ENCODE results near the gene PSORS1C1.
"Not testable (repeated sequence)": the region's sequence is repeated elsewhere in the genome, so short reads cannot be mapped to it uniquely, and the experiment has no call there.

Gene PSORS1C1, protein sequence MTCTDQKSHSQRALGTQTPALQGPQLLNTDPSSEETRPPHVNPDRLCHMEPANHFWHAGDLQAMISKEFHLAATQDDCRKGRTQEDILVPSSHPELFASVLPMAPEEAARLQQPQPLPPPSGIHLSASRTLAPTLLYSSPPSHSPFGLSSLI

GRCh38 chr6:31114541-31114878, at the start of gene PSORS1C1:
PSORS1C1 (plus strand) TSS chr6:31114800; CDS start chr6:31129633, 14,833 bp downstream.
- DNase-seq (no peak), ATAC-seq (no peak)
- no peaks in the 10 kb centered on the region for H3K4me1 Mint-ChIP-seq
- H3K27me3 Mint-ChIP-seq, result peaks cover 3% of the 10 kb centered on the region
- H3K4me3 Mint-ChIP-seq, result no peak within 1 kb of the TSS
- no peak within 1 kb of the TSS for H3K27ac Mint-ChIP-seq
- no peaks in the 10 kb centered on the region for H3K9me3 Mint-ChIP-seq
- no peaks in the 10 kb centered on the region for H3K36me3 Mint-ChIP-seq (ENCODE audit: low read depth)

DNA sequence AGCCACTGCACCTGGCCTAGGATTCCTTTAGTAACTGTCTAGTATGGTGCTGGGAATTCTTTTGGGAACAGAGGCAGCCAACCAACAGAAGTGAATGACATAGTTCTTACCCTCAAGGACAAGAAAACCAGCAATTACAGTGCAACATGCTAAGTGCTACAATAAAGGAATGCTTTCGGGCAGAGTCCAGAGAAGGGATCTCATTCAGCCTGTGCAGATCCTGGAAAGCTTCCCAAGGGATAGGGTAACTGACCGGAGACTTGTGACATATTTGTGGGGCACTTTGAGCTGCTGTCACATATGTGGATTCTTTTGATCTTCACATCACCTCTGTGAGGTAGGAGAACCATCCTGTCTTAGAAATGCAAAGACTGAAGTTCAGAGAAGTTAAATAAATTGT, 49.0 kb upstream of the PSORS1C1 start:
- Mint-ChIP-seq H3K9me3 (no peaks in the 10 kb centered on the region), H3K36me3 (ENCODE audit: low read depth) (no peaks in the 10 kb centered on the region), H3K4me3 (no peak overlapping the region), H3K4me1 (peaks cover 4% of the 10 kb centered on the region), H3K27ac (no peak overlapping the region), H3K27me3 (peaks cover 5% of the 10 kb centered on the region)
- ATAC-seq (no peak), DNase-seq (no peak)

DNA sequence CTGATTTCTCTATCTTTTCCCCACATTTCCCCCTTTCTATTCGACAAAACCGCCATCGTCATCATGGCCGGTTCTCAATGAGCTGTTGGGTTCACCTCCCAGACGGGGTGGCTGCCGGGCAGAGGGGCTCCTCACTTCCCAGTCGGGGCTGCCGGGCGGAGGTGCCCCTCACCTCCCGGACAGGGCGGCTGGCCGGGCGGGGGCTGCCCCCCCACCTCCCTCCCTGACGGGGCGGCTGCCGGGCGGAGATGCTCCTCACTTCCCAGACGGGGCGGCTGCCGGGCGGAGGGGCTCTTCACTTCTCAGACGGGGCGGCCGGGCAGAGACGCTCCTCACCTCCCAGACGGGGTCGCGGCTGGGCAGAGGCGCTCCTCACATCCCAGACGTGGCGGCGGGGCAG, 47.6 kb upstream of the PSORS1C1 start:
- H3K36me3 Mint-ChIP-seq (ENCODE audit: low read depth); H3K9me3 Mint-ChIP-seq; H3K27me3 Mint-ChIP-seq; H3K4me1 Mint-ChIP-seq; DNase-seq; ATAC-seq; H3K27ac Mint-ChIP-seq; H3K4me3 Mint-ChIP-seq: not testable (repeated sequence)

- not testable (repeated sequence) for DNase-seq; H3K36me3 Mint-ChIP-seq (ENCODE audit: low read depth); ATAC-seq; H3K27ac Mint-ChIP-seq; H3K4me3 Mint-ChIP-seq; H3K9me3 Mint-ChIP-seq; H3K4me1 Mint-ChIP-seq; H3K27me3 Mint-ChIP-seq
These were observed 46.5 kb upstream of the PSORS1C1 start for GRCh38 chr6:31067891-31068668.

DNA sequence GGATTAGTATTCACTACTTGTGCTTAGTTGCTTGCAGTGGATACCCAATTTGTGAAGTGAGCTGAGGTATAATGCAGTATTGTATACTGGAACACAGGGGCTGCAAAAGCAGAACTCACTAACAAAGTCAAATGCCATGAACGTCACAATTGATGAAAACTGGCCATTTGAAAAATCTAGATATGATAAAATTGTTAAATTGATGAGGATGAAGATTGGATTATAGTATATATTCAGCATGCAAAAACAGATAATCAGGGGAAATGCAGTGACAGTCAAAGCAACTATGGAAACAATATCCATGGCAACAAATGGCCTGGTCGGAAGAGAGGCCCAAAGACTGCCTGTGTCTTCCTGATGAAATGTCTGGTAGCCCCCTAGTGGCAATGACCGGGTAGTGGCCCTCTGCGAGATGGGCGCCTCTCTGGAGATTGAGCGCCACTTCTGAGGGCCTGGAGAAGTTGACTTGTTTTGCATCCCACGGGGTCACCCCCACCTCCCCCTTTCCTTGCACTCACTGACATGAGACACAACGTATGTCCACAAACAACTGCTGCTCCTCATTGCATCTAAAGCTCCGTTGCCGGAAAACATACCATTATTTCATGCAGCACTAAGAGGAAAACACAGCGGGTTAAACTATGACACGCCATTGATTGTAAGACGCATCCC, 45.8 kb upstream of the PSORS1C1 start:
- peak; percentile 80 for DNase-seq
- Mint-ChIP-seq H3K4me1 (peaks cover 4% of the 10 kb centered on the region), H3K27me3 (peaks cover 5% of the 10 kb centered on the region), H3K27ac (no peak overlapping the region), H3K36me3 (ENCODE audit: low read depth) (no peaks in the 10 kb centered on the region), H3K4me3 (no peak overlapping the region), H3K9me3 (no peaks in the 10 kb centered on the region)
- peak; percentile 95 for ATAC-seq

DNA sequence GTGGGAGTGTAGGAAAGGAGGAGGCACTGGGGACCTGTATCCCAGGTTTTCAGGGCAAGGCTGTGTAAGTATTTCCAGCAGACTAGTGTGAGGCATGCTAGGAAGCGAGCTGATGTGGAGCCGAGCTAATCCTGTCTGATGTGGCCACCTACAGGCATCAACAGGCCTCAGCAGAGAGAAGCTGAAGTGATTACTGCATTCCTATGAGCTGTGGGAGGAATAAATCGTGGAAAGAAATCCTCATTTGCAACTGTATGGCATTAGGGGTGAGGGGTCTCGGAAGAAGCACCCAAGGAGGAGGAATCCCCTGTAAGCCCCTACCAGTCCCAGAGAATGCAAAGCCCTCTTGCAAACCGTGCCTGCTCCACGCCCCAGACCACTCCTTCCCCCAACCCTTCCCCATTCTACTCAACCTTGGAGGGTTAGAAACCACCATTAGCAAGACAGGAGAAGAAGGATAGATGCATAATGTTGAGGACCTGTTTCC, 43.8 kb upstream of the PSORS1C1 start:
- DNase-seq, result no peak
- H3K36me3 Mint-ChIP-seq (ENCODE audit: low read depth), result no peaks in the 10 kb centered on the region
- no peak for ATAC-seq
- H3K27ac Mint-ChIP-seq, result no peak overlapping the region
- no peak overlapping the region for H3K4me3 Mint-ChIP-seq
- H3K27me3 Mint-ChIP-seq, result no peaks in the 10 kb centered on the region
- H3K4me1 Mint-ChIP-seq, result peaks cover 4% of the 10 kb centered on the region
- H3K9me3 Mint-ChIP-seq, result no peaks in the 10 kb centered on the region

- H3K27me3 Mint-ChIP-seq, result no peaks in the 10 kb centered on the region
- no peaks in the 10 kb centered on the region for H3K9me3 Mint-ChIP-seq
- H3K4me1 Mint-ChIP-seq, result peaks cover 4% of the 10 kb centered on the region
- no peak for ATAC-seq
- DNase-seq, result no peak
- no peak overlapping the region for H3K4me3 Mint-ChIP-seq
- no peaks in the 10 kb centered on the region for H3K36me3 Mint-ChIP-seq (ENCODE audit: low read depth)
- no peak overlapping the region for H3K27ac Mint-ChIP-seq
These were observed 40.2 kb upstream of the PSORS1C1 start for GRCh38 chr6:31074401-31074800.

GRCh38 chr6:31075528-31075927, 39.1 kb upstream of the PSORS1C1 start:
- Mint-ChIP-seq H3K27me3 (no peaks in the 10 kb centered on the region), H3K4me3 (no peak overlapping the region), H3K27ac (no peak overlapping the region), H3K9me3 (no peaks in the 10 kb centered on the region), H3K36me3 (ENCODE audit: low read depth) (no peaks in the 10 kb centered on the region), H3K4me1 (peaks cover 3% of the 10 kb centered on the region)
- no peak for ATAC-seq
- no peak for DNase-seq

GRCh38 chr6:31076611-31077010, 38.0 kb upstream of the PSORS1C1 start:
- ATAC-seq (no peak), DNase-seq (no peak)
- H3K27ac Mint-ChIP-seq, result no peak overlapping the region
- no peaks in the 10 kb centered on the region for H3K9me3 Mint-ChIP-seq
- peaks cover 3% of the 10 kb centered on the region for H3K4me1 Mint-ChIP-seq
- H3K27me3 Mint-ChIP-seq, result no peaks in the 10 kb centered on the region
- H3K4me3 Mint-ChIP-seq, result no peak overlapping the region
- no peaks in the 10 kb centered on the region for H3K36me3 Mint-ChIP-seq (ENCODE audit: low read depth)

- Mint-ChIP-seq H3K9me3 (no peaks in the 10 kb centered on the region), H3K36me3 (ENCODE audit: low read depth) (no peaks in the 10 kb centered on the region), H3K4me3 (peak overlapping the region; percentile 52), H3K27ac (no peak overlapping the region), H3K27me3 (no peaks in the 10 kb centered on the region), H3K4me1 (peaks cover 5% of the 10 kb centered on the region)
- DNase-seq, result peak; percentile 71
- ATAC-seq, result peak; percentile 71
These were observed 34.8 kb upstream of the PSORS1C1 start for GRCh38 chr6:31079656-31080261.

DNA sequence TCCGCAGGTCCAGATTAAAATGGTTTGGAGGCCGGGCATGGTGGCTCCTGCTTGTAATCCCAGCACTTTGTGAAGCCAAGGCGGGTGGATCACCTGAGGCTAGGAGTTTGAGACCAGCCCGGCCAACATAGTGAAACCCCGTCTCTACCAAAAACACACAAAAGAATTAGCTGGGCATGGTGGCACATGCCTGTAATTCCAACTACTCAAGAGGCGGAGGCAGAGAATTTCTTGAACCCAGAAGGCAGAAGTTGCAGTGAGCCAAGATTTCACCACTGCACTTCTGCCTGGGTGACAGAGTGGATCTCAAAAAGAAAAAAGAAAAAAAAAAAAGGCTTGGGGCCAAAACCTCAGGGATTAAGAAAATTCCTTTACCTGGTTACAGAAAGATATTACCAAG, 32.7 kb upstream of the PSORS1C1 start:
- Mint-ChIP-seq H3K9me3 (no peaks in the 10 kb centered on the region), H3K27ac (no peak overlapping the region), H3K36me3 (ENCODE audit: low read depth) (no peaks in the 10 kb centered on the region), H3K4me3 (no peak overlapping the region), H3K4me1 (peaks cover 7% of the 10 kb centered on the region), H3K27me3 (no peaks in the 10 kb centered on the region)
- no peak for DNase-seq
- no peak for ATAC-seq

- Mint-ChIP-seq H3K9me3 (no peaks in the 10 kb centered on the region), H3K4me1 (peaks cover 15% of the 10 kb centered on the region), H3K27me3 (no peaks in the 10 kb centered on the region), H3K27ac (no peak overlapping the region), H3K36me3 (ENCODE audit: low read depth) (no peaks in the 10 kb centered on the region), H3K4me3 (no peak overlapping the region)
- ATAC-seq (no peak), DNase-seq (peak; percentile 56)
These were observed 30.8 kb upstream of the PSORS1C1 start for GRCh38 chr6:31083742-31084354.

DNA sequence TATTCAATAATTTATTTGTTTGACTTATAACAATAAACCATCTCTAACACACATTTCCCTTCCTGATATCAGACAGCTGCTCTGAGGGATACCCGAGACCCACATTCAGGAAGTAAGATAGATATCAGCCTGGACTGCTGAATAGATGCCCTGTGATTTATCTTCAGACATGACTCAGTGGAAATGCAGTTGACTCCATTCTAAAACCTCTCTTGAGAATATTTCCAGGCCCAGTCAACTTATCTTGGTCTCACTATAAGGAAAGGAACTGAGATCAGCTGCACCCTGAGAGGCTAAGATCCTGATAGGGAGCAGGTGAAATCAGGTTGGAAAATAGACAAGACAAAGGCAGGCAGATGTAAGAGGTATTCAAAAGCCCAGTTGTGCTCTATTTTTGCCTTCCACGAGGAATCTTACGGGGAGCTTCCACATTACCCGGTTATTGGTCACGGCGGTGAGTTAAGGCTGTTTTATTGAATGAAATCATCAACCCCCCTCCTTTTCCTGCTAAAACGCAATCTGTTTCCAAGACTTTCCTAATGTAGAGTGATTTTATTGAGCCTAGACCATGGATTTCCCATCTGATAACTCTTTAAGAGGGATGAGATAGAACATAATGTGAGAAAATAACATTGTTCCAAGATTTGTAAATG, 27.7 kb upstream of the PSORS1C1 start:
- Mint-ChIP-seq H3K27me3 (no peaks in the 10 kb centered on the region), H3K27ac (no peak overlapping the region), H3K4me3 (no peak overlapping the region), H3K9me3 (no peaks in the 10 kb centered on the region), H3K36me3 (ENCODE audit: low read depth) (no peaks in the 10 kb centered on the region), H3K4me1 (peaks cover 12% of the 10 kb centered on the region)
- DNase-seq (no peak), ATAC-seq (no peak)

DNA sequence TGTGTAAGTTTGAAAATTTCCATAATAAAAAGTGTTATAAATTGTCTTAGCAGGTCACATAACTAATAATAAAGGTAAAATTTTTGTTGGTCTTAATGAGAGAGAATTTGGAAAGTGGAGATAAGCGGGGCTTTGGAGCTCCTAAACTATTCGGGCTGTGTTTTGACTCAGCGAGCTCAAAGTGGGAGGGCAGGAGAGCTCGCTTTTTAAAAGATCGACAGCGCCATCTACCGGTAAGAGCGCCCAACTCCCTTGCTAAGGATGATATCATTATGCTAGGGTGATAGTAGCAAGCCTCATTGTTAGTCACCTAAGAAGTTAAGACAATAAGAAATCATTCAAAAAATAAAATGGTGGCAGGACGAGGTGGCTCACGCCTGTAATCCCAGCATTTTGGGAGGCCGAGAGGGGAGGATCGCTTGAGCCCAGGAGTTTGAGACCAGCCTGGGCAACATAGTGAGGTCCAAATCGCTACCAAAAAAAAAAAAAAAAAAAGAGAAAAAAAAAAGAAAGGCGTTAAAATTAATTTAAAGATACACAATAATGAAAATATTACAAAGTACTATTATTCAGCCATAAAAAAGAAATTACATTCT, 27.0 kb upstream of the PSORS1C1 start:
- no peaks in the 10 kb centered on the region for H3K36me3 Mint-ChIP-seq (ENCODE audit: low read depth)
- no peak overlapping the region for H3K4me3 Mint-ChIP-seq
- DNase-seq (peak; percentile 92), ATAC-seq (peak; percentile 98)
- no peak overlapping the region for H3K27ac Mint-ChIP-seq
- no peaks in the 10 kb centered on the region for H3K27me3 Mint-ChIP-seq
- H3K9me3 Mint-ChIP-seq, result no peaks in the 10 kb centered on the region
- H3K4me1 Mint-ChIP-seq, result peaks cover 12% of the 10 kb centered on the region
